ENCODE data around the gene SEPTIN11. TPM values are rescaled to one million over a fixed set of nuclear protein-coding genes. Genes with fewer than 3 reads are reported as not detected.

SEPTIN11 gene
- total RNA-seq, 4 donors from 2014 or later: 58.8 to 354 (median 80.0) TPM

- Histone ChIP-seq H3K4me3 (no peak overlapping the region), H3K27ac (no peak overlapping the region), H3K27me3 (no peaks in the 10 kb centered on the region), H3K36me3 (no peaks in the 10 kb centered on the region), H3K4me1 (no peaks in the 10 kb centered on the region), H3K9me3 (no peaks in the 10 kb centered on the region)
- DNase-seq: no peak
- no peak for TF ChIP-seq CTCF (IDR thresholded peaks at IDR 0.05)
- no peak for TF ChIP-seq POLR2A (IDR thresholded peaks at IDR 0.05)
Observed at GRCh38 chr4:76972306-76972705, 22.8 kb downstream of the SEPTIN11 start.

- no peaks in the 10 kb centered on the region for H3K27me3 ChIP-seq
- H3K27ac ChIP-seq: no peak overlapping the region
- H3K4me1 ChIP-seq: no peaks in the 10 kb centered on the region
- no peak for TF ChIP-seq CTCF (IDR thresholded peaks at IDR 0.05)
- TF ChIP-seq POLR2A (IDR thresholded peaks at IDR 0.05): no peak
- no peaks in the 10 kb centered on the region for H3K9me3 ChIP-seq
- no peak overlapping the region for H3K4me3 ChIP-seq
- H3K36me3 ChIP-seq: no peaks in the 10 kb centered on the region
- DNase-seq: no peak
Observed at GRCh38 chr4:76974150-76974549, 24.6 kb downstream of the SEPTIN11 start.

GRCh38 chr4:76977113-76977512, 27.6 kb downstream of the SEPTIN11 start:
- no peak for TF ChIP-seq POLR2A (IDR thresholded peaks at IDR 0.05)
- no peak for TF ChIP-seq CTCF (IDR thresholded peaks at IDR 0.05)
- no peak for DNase-seq
- Histone ChIP-seq H3K36me3 (no peaks in the 10 kb centered on the region), H3K27ac (no peak overlapping the region), H3K9me3 (no peaks in the 10 kb centered on the region), H3K27me3 (no peaks in the 10 kb centered on the region), H3K4me3 (no peak overlapping the region), H3K4me1 (peaks cover 0 to 9% (median 0%) of the 10 kb centered on the region in 4 donors)

GRCh38 chr4:76977736-76978350, 28.3 kb downstream of the SEPTIN11 start:
- Histone ChIP-seq H3K27me3 (no peaks in the 10 kb centered on the region), H3K4me3 (no peak overlapping the region), H3K27ac (no peak overlapping the region), H3K9me3 (no peaks in the 10 kb centered on the region), H3K36me3 (no peaks in the 10 kb centered on the region), H3K4me1 (peaks cover 0 to 16% (median 0%) of the 10 kb centered on the region in 4 donors)
- DNase-seq: no peak
- TF ChIP-seq POLR2A (IDR thresholded peaks at IDR 0.05) (no peak), CTCF (IDR thresholded peaks at IDR 0.05) (no peak)

- Histone ChIP-seq H3K9me3 (no peaks in the 10 kb centered on the region), H3K4me1 (peaks cover 0 to 30% (median 0%) of the 10 kb centered on the region in 4 donors)
Observed at GRCh38 chr4:76979236-76979635, 29.7 kb downstream of the SEPTIN11 start.

More at GRCh38 chr4:76979236-76979635, 29.7 kb downstream of the SEPTIN11 start:
- H3K27ac ChIP-seq: no peak overlapping the region
- TF ChIP-seq CTCF (IDR thresholded peaks at IDR 0.05) (no peak), POLR2A (IDR thresholded peaks at IDR 0.05) (no peak)
- DNase-seq: no peak
- no peaks in the 10 kb centered on the region for H3K36me3 ChIP-seq
- no peak overlapping the region for H3K4me3 ChIP-seq
- H3K27me3 ChIP-seq: no peaks in the 10 kb centered on the region
